ENCODE data around the gene NPL. TPM values are rescaled to one million over a fixed set of nuclear protein-coding genes. Genes with fewer than 3 reads are reported as not detected.

The NPL gene
- total and polyA plus RNA-seq, 9 of the 15 experiments (the other 6 are each of a cell fraction or from before 2014, with no cell fraction given), result 9.9 to 22.3 (median 14.2) TPM

- TF ChIP-seq GATAD2B (IDR thresholded peaks at IDR 0.05; ENCODE audit: borderline replicate concordance) (0 out of 2 replicates have a peak, but pooled peaks have one; percentile 24), EP300 (IDR thresholded peaks at IDR 0.05; ENCODE audit: low read length) (no peak), FIP1L1 (IDR thresholded peaks at IDR 0.05; ENCODE audit: low read depth, low read length, poor library complexity, severe bottlenecking) (peak; percentile 82), BRCA1 (IDR thresholded peaks at IDR 0.05) (no peak), BRCA1 (CRISPR knock-in tag; IDR thresholded peaks at IDR 0.05) (peak; percentile 90; the same call in 1 of the 2 replicates), CBX8 (IDR thresholded peaks at IDR 0.05; ENCODE audit: borderline replicate concordance, extremely low read depth, low read depth, low read length, poor library complexity, severe bottlenecking) (no peak), CHD1 (IDR thresholded peaks at IDR 0.05; ENCODE audit: low read length) (no peak), HDAC1 (IDR thresholded peaks at IDR 0.05) (0 out of 4 replicates have a peak, but pooled peaks of 1 of the 2 experiments have one; percentile 48), FOXJ3 (CRISPR knock-in tag; IDR thresholded peaks at IDR 0.05) (no peak), TEAD4 (IDR thresholded peaks at IDR 0.05; ENCODE audit: low read length) (no peak), TEAD4 (CRISPR knock-in tag; IDR thresholded peaks at IDR 0.05; ENCODE audit: borderline replicate concordance) (peak; percentile 91; the same call in 1 of the 2 replicates), POLR2A (conservative IDR thresholded peaks at IDR 0.05) (peak; percentile 89)
- TF ChIP-seq, protein P1, sequence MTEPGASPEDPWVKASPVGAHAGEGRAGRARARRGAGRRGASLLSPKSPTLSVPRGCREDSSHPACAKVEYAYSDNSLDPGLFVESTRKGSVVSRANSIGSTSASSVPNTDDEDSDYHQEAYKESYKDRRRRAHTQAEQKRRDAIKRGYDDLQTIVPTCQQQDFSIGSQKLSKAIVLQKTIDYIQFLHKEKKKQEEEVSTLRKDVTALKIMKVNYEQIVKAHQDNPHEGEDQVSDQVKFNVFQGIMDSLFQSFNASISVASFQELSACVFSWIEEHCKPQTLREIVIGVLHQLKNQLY (CRISPR knock-in tag; conservative IDR thresholded peaks at IDR 0.05), result peak in 1 of 2 experiments; percentile 44; a peak in 1 of 4 replicates
- TF ChIP-seq, protein P2, sequence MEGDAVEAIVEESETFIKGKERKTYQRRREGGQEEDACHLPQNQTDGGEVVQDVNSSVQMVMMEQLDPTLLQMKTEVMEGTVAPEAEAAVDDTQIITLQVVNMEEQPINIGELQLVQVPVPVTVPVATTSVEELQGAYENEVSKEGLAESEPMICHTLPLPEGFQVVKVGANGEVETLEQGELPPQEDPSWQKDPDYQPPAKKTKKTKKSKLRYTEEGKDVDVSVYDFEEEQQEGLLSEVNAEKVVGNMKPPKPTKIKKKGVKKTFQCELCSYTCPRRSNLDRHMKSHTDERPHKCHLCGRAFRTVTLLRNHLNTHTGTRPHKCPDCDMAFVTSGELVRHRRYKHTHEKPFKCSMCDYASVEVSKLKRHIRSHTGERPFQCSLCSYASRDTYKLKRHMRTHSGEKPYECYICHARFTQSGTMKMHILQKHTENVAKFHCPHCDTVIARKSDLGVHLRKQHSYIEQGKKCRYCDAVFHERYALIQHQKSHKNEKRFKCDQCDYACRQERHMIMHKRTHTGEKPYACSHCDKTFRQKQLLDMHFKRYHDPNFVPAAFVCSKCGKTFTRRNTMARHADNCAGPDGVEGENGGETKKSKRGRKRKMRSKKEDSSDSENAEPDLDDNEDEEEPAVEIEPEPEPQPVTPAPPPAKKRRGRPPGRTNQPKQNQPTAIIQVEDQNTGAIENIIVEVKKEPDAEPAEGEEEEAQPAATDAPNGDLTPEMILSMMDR (IDR thresholded peaks at IDR 0.05 in 2 of 3, conservative IDR thresholded peaks at IDR 0.05 in 1 of 3; ENCODE audit: insufficient read depth in 2 of 3, low read depth in 1 of 3, low read length in 3 of 3), result no peak
- TF ChIP-seq, protein P3, sequence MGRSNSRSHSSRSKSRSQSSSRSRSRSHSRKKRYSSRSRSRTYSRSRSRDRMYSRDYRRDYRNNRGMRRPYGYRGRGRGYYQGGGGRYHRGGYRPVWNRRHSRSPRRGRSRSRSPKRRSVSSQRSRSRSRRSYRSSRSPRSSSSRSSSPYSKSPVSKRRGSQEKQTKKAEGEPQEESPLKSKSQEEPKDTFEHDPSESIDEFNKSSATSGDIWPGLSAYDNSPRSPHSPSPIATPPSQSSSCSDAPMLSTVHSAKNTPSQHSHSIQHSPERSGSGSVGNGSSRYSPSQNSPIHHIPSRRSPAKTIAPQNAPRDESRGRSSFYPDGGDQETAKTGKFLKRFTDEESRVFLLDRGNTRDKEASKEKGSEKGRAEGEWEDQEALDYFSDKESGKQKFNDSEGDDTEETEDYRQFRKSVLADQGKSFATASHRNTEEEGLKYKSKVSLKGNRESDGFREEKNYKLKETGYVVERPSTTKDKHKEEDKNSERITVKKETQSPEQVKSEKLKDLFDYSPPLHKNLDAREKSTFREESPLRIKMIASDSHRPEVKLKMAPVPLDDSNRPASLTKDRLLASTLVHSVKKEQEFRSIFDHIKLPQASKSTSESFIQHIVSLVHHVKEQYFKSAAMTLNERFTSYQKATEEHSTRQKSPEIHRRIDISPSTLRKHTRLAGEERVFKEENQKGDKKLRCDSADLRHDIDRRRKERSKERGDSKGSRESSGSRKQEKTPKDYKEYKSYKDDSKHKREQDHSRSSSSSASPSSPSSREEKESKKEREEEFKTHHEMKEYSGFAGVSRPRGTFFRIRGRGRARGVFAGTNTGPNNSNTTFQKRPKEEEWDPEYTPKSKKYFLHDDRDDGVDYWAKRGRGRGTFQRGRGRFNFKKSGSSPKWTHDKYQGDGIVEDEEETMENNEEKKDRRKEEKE (IDR thresholded peaks at IDR 0.05; ENCODE audit: borderline replicate concordance in 1 of 2, control insufficient read depth in 1 of 2, low read depth in 2 of 2, low read length in 1 of 2), result no peak
These were observed at the start of gene NPL (continued) for GRCh38 chr1:182789138-182790076.

All from K562 (cell line).